ENCODE results near the gene IFNA4.
A peak's percentile ranks its signal among the peaks of the same experiment; 100 is the strongest.

The IFNA4 gene

DNA sequence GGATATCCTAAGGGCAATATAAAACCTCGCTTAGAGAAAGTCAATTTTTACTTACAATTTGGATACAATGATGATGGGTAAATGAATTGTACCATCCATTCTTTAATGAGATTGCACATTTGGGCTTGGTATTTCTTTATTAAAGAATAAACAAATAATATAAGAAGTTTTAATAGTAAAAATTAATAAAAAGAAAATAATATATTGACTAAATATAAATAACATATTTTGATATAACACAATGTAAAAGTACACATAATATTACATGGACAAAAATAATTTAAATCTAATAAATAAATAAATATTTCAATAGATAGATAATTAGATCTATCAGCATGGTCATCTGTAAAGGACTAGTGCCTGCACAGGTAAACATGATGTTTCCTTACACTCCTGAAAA lies 21.9 kb downstream of the IFNA4 start:
- peak; percentile 77 for FAIRE-seq

DNA sequence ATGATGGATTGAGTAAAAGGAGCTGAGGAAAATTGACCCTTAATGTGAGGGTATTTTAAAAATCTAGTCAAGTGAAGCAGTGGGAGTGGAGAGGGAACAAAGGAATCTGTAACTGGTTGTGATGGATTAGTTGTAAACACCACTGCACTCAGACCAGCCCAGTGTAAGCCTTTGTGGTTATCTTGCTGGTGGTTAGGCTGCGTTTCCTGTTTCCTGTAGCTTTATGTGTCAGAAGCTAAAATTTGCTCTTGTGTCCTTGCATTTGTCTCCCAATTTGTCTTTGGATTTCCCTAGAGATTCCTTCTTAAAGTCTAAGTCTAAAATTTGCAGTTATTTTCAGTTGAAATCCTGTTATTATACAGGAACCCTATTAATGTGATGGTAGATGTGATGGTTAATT lies 27.2 kb downstream of the IFNA4 start:
- no peak for FAIRE-seq

DNA sequence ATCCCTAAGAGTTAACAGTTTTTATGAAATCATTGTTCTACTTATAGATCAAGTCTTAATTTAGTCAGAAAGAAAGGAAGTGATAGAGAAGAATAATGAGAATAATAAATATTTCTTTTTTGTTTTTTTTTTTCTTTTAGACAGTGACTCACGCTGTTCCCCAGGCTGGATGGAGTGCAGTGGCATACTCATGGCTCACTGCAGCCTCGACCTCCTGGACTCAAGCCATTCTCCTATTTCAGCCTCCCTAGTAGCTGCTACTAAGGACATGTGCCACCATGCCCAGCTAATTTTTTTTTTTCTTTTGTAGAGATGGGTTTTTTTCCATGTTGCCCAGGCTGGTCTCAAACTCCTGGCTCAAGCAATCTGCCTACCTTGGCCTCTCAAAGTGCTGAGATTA lies 31.9 kb downstream of the IFNA4 start:
- FAIRE-seq: no peak

DNA sequence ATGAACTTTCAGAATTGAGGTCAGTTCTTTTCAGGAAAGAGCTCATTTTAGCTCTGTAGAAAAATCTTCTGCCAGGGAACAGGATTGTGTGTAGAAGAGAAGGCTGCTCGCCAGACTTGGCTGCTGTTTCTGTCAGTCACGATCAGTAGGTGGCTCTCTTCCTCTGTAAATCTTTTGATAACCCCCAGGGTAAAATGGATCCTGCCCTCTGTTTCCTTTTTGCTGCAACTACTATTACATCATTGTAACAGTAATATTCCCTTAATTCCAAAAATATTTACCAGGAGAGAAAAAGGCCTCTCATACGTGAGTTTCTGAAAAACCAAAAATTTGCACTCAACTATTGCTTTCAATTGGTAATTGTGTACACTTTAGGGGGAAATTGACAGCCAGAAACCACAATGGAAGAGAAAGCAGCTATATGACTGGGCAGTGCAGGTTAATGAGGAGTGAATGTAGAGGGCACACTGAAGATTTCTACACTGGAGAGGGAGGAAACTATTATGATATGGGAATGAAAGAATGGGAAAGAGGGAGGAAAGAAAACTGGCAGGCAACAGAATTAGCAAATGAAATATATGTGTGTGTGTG lies 33.3 kb downstream of the IFNA4 start:
- no peak for FAIRE-seq

DNA sequence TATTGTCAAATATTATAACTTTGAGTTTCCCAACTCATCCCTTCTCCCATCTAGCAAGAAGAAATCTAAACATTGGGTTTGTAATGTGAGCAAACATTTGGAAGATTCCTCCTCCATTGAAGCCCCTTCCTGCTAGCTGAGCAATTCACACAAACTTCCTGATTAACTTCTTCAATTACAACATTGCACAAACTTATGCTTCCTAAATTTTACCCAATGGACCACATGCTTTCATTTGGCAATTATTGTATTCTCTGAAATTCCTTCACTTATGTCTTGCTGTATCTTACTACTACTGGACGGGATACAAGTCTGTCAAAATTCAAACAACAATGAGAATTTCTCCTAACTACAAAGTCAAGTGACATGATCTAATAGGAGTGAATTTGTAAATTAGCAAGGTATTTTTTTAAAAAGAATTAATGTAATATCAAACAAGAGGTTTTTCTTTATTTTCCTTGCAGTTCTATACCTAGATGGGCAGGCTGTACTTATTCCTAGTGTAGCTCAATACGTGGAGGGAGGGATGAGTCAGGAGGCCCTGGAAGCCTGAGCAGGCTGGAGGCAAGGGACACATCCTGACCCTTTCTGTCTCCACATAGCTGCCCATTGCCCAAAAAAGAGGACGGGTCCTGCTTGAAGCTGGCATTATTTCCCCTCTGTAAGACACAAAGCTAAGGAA lies 33.9 kb downstream of the IFNA4 start:
- FAIRE-seq: no peak

DNA sequence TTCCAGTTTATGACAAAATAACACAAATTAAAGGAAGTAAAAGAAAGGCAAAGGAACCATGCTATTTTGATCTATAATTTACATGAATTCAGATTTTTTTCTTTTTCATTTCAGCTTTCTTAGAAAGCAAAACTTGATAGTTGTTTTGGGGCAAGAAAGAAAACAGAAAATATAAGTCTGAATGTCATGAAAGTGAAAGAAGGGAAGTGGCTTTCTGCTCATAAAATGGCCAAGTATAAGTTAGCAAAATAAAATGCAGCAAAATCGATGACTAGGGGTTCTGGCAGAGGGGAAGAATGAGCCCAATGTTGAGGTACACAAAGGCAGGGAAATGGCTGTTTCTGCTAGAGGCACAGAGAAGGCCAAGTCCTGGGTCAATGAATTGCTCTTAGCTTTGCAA lies 42.8 kb downstream of the IFNA4 start:
- no peak for FAIRE-seq

DNA sequence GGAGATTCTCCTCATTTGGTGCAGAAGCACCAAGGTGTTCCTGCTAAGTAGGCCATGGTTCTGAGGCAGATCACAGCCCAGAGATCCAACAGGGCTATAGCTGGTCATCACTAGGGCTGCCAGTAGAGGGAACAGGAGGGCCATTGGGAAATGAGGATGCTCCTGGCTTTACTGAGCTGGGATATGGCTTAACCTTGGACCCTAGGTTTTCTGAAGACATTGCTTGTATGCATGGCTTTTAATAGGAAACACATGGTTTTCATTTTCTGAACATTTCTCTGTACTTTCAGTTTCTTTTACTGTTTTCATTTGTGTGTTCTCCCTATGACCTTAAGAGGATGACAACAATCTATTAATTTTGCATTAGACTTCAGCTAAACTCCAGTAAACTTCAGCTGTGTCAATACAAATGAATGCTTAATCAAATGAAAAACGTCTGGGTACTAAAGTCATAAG lies 45.9 kb downstream of the IFNA4 start, which contains the start of gene IFNW1:
IFNW1 (minus strand) TSS at position 406 of the 456 bp plus-strand sequence; CDS start at position 144, 262 bp downstream.
- FAIRE-seq: no peak

DNA sequence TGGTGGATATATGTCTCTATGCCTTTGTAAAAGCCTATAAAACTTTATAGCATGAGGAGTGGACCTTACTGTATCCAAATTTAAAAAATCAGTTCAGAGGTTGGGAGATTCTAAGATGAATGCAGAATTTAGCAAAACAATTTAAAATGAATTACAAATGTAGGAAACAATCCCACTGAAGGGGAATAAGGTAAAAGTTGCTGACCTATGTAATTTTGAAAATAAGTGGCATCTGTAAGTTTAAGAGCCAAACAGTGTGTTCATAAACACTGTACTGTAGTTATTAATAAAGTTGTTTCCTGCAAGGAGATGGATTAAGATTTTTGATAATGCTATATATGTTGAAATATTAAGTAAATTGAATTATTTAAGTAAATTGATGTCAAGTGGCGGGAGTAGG lies 50.4 kb downstream of the IFNA4 start:
- no peak for FAIRE-seq

All from colon (tissue), 2 donors.